ENCODE measurements around the gene AHCY.
"Not testable (repeated sequence)": the region's sequence is repeated elsewhere in the genome, so short reads cannot be mapped to it uniquely, and the experiment has no call there.

AHCY gene

GRCh38 chr20:34269996-34270627 is 33.0 kb downstream of the AHCY start:
- CTCF ChIA-PET, result interaction anchor here (0.8 to 1.8 kb wide), 6 partner anchors 9 to 500 kb away, joined by 3 to 5 read pairs (median 4); no protein-coding TSS in a partner anchor
- POLR2A ChIA-PET, result no interaction called here
- TF ChIP-seq, protein P1, sequence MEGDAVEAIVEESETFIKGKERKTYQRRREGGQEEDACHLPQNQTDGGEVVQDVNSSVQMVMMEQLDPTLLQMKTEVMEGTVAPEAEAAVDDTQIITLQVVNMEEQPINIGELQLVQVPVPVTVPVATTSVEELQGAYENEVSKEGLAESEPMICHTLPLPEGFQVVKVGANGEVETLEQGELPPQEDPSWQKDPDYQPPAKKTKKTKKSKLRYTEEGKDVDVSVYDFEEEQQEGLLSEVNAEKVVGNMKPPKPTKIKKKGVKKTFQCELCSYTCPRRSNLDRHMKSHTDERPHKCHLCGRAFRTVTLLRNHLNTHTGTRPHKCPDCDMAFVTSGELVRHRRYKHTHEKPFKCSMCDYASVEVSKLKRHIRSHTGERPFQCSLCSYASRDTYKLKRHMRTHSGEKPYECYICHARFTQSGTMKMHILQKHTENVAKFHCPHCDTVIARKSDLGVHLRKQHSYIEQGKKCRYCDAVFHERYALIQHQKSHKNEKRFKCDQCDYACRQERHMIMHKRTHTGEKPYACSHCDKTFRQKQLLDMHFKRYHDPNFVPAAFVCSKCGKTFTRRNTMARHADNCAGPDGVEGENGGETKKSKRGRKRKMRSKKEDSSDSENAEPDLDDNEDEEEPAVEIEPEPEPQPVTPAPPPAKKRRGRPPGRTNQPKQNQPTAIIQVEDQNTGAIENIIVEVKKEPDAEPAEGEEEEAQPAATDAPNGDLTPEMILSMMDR (IDR thresholded peaks at IDR 0.05; ENCODE audit: control extremely low read depth, extremely low read depth, low read depth, missing control alignments), result no peak
- no peak for DNase-seq (ENCODE audit: extremely low spot score)

DNA sequence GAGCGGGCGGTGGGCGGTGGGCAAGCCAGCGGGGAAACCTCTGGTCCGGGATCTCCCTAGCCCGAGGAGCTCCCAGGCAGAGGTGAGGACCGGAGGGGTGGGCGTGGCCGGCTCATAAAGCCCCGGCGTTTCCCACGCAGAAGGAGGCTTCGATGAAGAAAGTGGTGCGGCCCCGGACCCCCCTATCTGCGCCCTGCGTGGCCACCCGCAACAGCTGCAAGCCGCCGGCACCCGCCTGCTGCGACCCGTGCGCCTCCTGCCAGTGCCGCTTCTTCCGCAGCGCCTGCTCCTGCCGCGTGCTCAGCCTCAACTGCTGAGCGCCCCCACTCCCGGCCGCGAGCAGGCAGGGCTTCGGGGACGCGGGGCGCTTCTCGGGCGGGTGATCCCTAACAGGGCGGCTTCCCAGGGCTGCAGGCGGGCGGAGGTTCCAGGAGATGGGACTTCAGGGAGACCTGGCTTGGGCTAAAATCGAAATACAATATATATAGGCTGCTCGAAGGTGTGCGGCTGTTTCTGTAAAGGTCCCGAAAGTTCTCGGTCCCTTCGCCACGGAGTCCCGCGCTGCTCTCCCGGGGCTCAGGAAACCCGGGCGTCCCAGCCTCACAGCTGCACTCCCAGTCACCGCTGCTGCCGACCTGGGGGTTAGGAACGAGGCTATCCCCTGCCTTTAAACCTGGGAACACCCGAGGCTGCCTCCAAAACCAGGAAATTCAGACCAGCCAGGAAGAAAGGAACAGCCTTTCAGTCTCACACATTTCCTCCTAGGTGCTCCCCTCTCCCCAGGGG is 34.1 kb downstream of the AHCY start:
- ChIA-PET CTCF (interaction anchor here (0.7 to 1.2 kb wide), 2 partner anchors 27 to 44 kb away, joined by 3 to 4 read pairs; no protein-coding TSS in a partner anchor), POLR2A (no interaction called here)
- TF ChIP-seq, protein P1 (IDR thresholded peaks at IDR 0.05; ENCODE audit: control extremely low read depth, extremely low read depth, low read depth, missing control alignments), result no peak
- DNase-seq (ENCODE audit: extremely low spot score), result no peak

- no peak for DNase-seq (ENCODE audit: extremely low spot score)
- ChIA-PET POLR2A (no interaction called here), CTCF (interaction anchor here (0.7 kb wide), 1 partner anchor 44 kb away, joined by 4 read pairs; no protein-coding TSS in a partner anchor)
- TF ChIP-seq, protein P1 (IDR thresholded peaks at IDR 0.05; ENCODE audit: control extremely low read depth, extremely low read depth, low read depth, missing control alignments), result no peak
These were observed 35.0 kb downstream of the AHCY start for GRCh38 chr20:34268145-34268544.

GRCh38 chr20:34264141-34264540 is 39.0 kb downstream of the AHCY start:
- POLR2A ChIA-PET, result no interaction called here
- TF ChIP-seq, protein P1 (IDR thresholded peaks at IDR 0.05; ENCODE audit: control extremely low read depth, extremely low read depth, low read depth, missing control alignments), result no peak
- DNase-seq (ENCODE audit: extremely low spot score), result no peak
- CTCF ChIA-PET, result interaction anchor here (1.6 kb wide), 1 partner anchor 8 kb away, joined by 3 read pairs; no protein-coding TSS in a partner anchor

DNA sequence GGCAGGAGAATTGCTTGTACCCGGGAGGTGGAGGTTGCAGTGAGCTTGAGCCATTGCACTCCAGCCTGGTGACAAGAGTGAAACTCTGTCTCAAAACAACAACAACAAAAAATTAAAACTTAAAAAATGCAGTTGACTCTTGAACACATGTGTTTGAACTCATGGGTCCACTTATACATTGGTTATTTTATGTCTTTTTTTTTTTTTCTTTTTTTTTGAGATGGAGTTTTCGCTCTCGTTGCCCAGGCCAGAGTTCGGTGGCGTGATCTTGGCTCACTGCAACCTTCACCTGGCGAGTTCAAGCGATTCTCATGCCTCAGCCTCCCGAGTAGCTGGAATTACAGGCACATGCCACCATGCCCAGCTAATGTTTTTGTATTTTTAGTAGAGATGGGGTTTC is 39.7 kb downstream of the AHCY start:
- DNase-seq (ENCODE audit: extremely low spot score); POLR2A ChIA-PET: not testable (repeated sequence)
- CTCF ChIA-PET, result interaction anchor here (1.6 kb wide), 1 partner anchor 7 kb away, joined by 3 read pairs; no protein-coding TSS in a partner anchor

DNA sequence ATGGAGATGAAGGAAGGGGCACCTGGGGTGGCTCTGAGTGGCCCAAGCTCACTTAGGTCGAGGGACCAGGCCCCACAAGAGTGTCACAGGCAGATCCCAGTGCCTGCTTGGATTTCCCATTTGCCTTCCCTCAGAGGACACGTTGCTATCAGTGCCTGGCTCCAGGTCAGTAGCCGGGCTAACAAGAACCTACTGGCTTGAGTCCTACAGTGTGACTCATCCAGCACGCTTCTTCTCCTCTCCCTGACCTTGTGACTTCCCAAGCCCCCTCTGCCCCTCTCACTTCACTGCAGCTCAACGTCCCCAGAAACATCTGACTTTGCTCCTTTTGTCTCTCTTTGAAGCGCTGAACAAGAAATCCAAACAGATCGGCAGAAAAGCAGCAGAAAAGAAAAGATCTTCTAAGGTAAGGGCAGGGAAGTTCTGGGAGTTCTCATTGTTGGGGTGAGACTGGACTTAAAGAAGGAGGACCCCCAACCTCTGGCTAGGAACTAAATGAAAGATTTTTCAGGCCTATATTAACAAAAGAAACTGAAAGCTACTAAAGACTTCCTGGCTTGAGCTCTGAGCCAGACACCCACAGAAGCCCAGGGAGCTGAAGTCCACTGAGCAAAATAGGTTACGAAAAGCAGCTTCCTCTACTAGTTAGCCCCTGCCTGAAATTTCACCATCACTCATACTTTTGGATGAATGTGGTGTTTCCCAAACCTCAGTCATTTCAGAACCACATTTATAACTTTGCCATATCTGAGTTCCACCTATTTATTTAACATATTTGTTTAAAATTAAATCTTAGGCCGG is 40.5 kb downstream of the AHCY start:
- CTCF ChIA-PET, result interaction anchor here (1.2 to 2.0 kb wide), 2 partner anchors 8 to 9 kb away, joined by 3 to 5 read pairs; no protein-coding TSS in a partner anchor
- POLR2A ChIA-PET, result no interaction called here
- no peak for DNase-seq (ENCODE audit: extremely low spot score)
- TF ChIP-seq, protein P1 (IDR thresholded peaks at IDR 0.05; ENCODE audit: control extremely low read depth, extremely low read depth, low read depth, missing control alignments), result no peak

All from GM10248 (cell line).